Gastrocnemius medialis (tissue), 4 donors: Measurements from ENCODE around the gene OCA2. TPM values are rescaled to one million over a fixed set of nuclear protein-coding genes. Genes with fewer than 3 reads are reported as not detected.

Experiments used
- ATAC-seq, 2 donors: fragments of 150-250 bp; one replicate each; pipeline ENCODE4 v1.9.1; 2016
- DNase-seq, 2 donors: peaks; one replicate each; pipeline ENCODE4 v3.0.0-alpha.2; 2019
- H3K27ac ChIP-seq, 4 donors: fragments of 200-600 bp; sonication (generic); 1 replicate in 1 of 4; 2 replicates in 3 of 4; pipeline ENCODE4 v1.5.1; 2016 to 2018; ENCODE audit warnings: mild to moderate bottlenecking in 2 of 4, moderate library complexity in 1 of 4
- H3K27me3 ChIP-seq, 3 donors: fragments of 200-600 bp; sonication (generic) in 2 of 3; 1 replicate in 1 of 3; 2 replicates in 2 of 3; pipeline versions ENCODE4 v1.5.1 to v1.6.0; 2016 to 2019; ENCODE audit warnings: mild to moderate bottlenecking in 1 of 3, moderate library complexity in 1 of 3
- H3K36me3 ChIP-seq, 2 donors: fragments of 200-600 bp; sonication (generic) in 1 of 2; one replicate each; pipeline ENCODE4 v1.5.1; 2017 to 2018
- H3K4me1 ChIP-seq, 2 donors: fragments of 200-600 bp; sonication (generic) in 1 of 2; one replicate each; pipeline ENCODE4 v1.5.1; 2016 to 2017; ENCODE audit warnings: mild to moderate bottlenecking in 2 of 2
- H3K4me3 ChIP-seq, 4 donors: fragments of 200-600 bp; sonication (generic) in 3 of 4; 1 replicate in 1 of 4; 2 replicates in 3 of 4; pipeline ENCODE4 v1.5.1; 2016 to 2019; ENCODE audit warnings: mild to moderate bottlenecking in 2 of 4
- H3K9me3 ChIP-seq, 3 donors: fragments of 200-600 bp; sonication (generic) in 2 of 3; 1 replicate in 1 of 3; 2 replicates in 2 of 3; pipeline ENCODE4 v1.5.1; 2016 to 2019
- CTCF ChIP-seq, 5 experiments: fragments of 450-650 bp in 3 of 5; fragments of 200-600 bp in 2 of 5; sonication (generic) in 2 of 5; IDR thresholded peaks in 4 of 5; conservative IDR thresholded peaks in 1 of 5; 1 replicate in 4 of 5; 2 replicates in 1 of 5; pipeline ENCODE4 v1.5.1; 2016 to 2019; ENCODE audit warnings: antibody characterized with exemption in 5 of 5, mild to moderate bottlenecking in 3 of 5, moderate library complexity in 3 of 5
- POLR2A ChIP-seq, 2 donors: fragments of 450-650 bp; IDR thresholded peaks; one replicate each; pipeline ENCODE4 v1.6.1; 2017; ENCODE audit warnings: antibody characterized with exemption in 2 of 2, mild to moderate bottlenecking in 2 of 2, moderate library complexity in 2 of 2
- in situ Hi-C, 4 donors: fragments of 200-750 bp; cut with MboI; loops; one replicate each; pipeline versions ENCODE4 v1.15.0 to v1.8.0; 2017; ENCODE audit warnings: low sequenced_read_pairs in 4 of 4
- intact Hi-C: fragments of 100-400 bp; cut with DNase I; formaldehyde crosslinking; loops from one replicate; pipeline ENCODE4 v1.15.1; 2023; ENCODE audit warnings: low total_unique reads
- total RNA-seq, 4 donors: library from RNA; depleted of rRNA; stranded (reverse); fragments of >200 nt; gene quantifications; one replicate each; pipeline versions ENCODE4 v1.1.0 to v1.2.3, GENCODE V29; 2016

Gene OCA2
- total RNA-seq, 4 donors from 2014 or later = 0.16 to 0.63 (median 0.41) TPM; not detected in 1

DNA sequence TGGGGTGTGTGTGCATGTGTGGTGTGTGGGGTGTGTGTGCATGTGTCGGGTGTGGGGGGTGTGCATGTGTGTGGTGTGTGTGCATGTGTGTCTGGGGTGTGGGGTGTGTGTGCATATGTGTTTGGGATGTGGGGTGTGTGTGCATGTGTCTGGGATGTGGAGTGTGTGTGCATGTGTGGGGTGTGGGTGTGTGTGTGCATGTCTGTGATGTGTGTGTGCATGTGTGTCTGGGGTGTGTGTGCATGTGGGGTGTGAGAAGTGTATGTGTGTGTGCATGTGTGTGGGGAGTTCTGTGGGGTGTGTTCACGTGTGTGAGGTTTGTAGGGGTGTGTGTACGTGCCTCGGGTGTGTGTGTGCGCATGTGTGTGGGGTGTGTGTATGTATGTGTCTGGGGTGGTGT, 6.7 kb upstream of the OCA2 start:
- no peak for ATAC-seq
- H3K4me1 ChIP-seq = peaks cover 4 to 11% of the 10 kb centered on the region in 2 donors
- no peaks in the 10 kb centered on the region for H3K9me3 ChIP-seq
- no peak overlapping the region for H3K27ac ChIP-seq
- intact Hi-C loops (no loop called here), in situ Hi-C loops (no loop called here)
- no peaks in the 10 kb centered on the region for H3K36me3 ChIP-seq
- TF ChIP-seq POLR2A (IDR thresholded peaks at IDR 0.05) = no peak
- H3K4me3 ChIP-seq = no peak overlapping the region
- peaks cover 22 to 36% (median 23%) of the 10 kb centered on the region in 3 donors for H3K27me3 ChIP-seq
- no peak for DNase-seq

- no peak for TF ChIP-seq CTCF (IDR thresholded peaks at IDR 0.05 in 4 of 5, conservative IDR thresholded peaks at IDR 0.05 in 1 of 5)
- TF ChIP-seq POLR2A (IDR thresholded peaks at IDR 0.05) = no peak
- intact Hi-C loops = no loop called here
- no peak for DNase-seq
These were observed 6.2 kb upstream of the OCA2 start for GRCh38 chr15:28105224-28105791.

DNA sequence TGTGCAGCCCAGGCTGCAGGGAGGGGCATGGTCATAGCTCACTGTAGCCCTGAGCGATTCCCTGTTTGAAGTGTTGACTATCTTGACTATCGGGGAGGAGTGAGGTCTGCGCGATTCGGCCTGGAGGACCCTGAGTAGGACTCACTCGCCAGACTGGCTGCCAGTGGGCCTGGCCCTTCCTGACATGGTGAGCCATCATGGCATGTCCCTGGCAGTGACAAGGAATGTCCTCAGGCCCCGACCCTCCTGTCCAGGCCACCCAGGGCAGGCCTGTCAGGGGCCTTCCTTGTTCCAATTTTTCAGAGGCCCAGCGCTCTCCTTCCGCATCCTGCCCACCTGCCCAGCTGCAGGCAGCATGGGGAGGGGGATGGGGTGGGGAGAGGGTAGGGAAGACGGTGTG, 5.2 kb upstream of the OCA2 start:
- Histone ChIP-seq H3K27me3 (peaks cover 34 to 51% (median 36%) of the 10 kb centered on the region in 3 donors), H3K36me3 (no peaks in the 10 kb centered on the region), H3K9me3 (no peaks in the 10 kb centered on the region), H3K27ac (no peak overlapping the region), H3K4me3 (no peak overlapping the region), H3K4me1 (peaks cover 4 to 15% of the 10 kb centered on the region in 2 donors)
- intact Hi-C loops = no loop called here
- TF ChIP-seq POLR2A (IDR thresholded peaks at IDR 0.05) = no peak
- TF ChIP-seq CTCF (IDR thresholded peaks at IDR 0.05 in 4 of 5, conservative IDR thresholded peaks at IDR 0.05 in 1 of 5) = no peak
- in situ Hi-C loops = no loop called here
- ATAC-seq = no peak
- no peak for DNase-seq

More at GRCh38 chr15:28105224-28105791, 6.2 kb upstream of the OCA2 start:
- H3K9me3 ChIP-seq = no peaks in the 10 kb centered on the region
- no peak for ATAC-seq
- H3K36me3 ChIP-seq = no peaks in the 10 kb centered on the region
- H3K4me1 ChIP-seq = peaks cover 4 to 11% of the 10 kb centered on the region in 2 donors
- peaks cover 26 to 41% (median 26%) of the 10 kb centered on the region in 3 donors for H3K27me3 ChIP-seq
- no peak overlapping the region for H3K4me3 ChIP-seq
- no peak overlapping the region for H3K27ac ChIP-seq
- in situ Hi-C loops = no loop called here

DNA sequence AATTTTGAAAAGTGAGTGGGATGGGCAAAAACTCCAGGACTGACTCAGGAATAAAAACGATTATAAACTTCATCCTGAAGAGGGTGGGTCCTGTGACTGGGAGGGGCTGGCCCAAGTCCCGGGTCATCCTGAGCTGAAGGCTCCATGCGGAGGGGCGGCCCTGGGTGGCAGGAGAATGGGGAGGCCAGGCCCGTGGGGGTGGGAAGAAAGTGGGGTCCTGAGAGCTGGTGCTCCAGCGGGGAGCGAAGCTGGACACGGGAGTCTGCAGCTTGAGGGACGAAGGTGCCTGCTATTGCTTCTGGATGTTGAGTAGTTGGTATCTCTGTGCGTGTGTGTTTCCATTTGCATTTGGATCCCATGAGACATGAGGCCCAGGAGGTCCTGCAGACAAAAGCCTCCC, 4.7 kb upstream of the OCA2 start:
- H3K4me3 ChIP-seq = no peak overlapping the region
- TF ChIP-seq CTCF (IDR thresholded peaks at IDR 0.05 in 4 of 5, conservative IDR thresholded peaks at IDR 0.05 in 1 of 5) (no peak), POLR2A (IDR thresholded peaks at IDR 0.05) (no peak)
- H3K27me3 ChIP-seq = peaks cover 37 to 53% (median 41%) of the 10 kb centered on the region in 3 donors
- H3K27ac ChIP-seq = no peak overlapping the region
- ATAC-seq (no peak), DNase-seq (no peak)
- intact Hi-C loops = no loop called here
- H3K9me3 ChIP-seq = no peaks in the 10 kb centered on the region
- no peaks in the 10 kb centered on the region for H3K36me3 ChIP-seq
- peaks cover 4 to 19% of the 10 kb centered on the region in 2 donors for H3K4me1 ChIP-seq
- in situ Hi-C loops = no loop called here

DNA sequence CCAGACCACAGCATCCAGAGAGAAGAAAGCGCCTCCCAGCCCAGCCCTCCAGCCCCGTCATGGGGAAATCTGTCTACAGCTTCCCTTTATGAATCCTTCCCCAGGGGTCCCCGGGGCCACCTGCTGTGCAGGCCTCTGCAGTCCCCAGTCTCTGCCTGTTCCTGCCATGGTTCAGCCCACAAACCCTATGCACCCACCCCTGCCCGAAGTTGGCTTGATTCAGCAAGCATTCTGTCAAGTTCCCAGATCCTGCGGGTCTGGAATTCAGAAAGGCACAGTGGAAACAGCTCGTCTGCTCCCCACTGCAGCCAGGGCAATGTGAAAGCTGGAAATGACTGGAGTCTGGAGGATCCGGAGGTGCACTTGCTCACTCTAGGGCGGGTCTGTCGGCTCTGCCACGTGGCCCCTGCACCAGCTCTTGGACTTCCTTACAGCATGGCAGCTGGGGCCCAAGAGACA, 2.9 kb upstream of the OCA2 start:
- Histone ChIP-seq H3K27me3 (peaks cover 54 to 71% (median 59%) of the 10 kb centered on the region in 3 donors), H3K27ac (no peak overlapping the region)
- in situ Hi-C loops = no loop called here

More for the DNA sequence above, 2.9 kb upstream of the OCA2 start:
- no peaks in the 10 kb centered on the region for H3K36me3 ChIP-seq
- ATAC-seq = no peak
- H3K4me1 ChIP-seq = peaks cover 4 to 19% of the 10 kb centered on the region in 2 donors
- no peak overlapping the region for H3K4me3 ChIP-seq
- no peak for DNase-seq
- H3K9me3 ChIP-seq = no peaks in the 10 kb centered on the region
- TF ChIP-seq CTCF (IDR thresholded peaks at IDR 0.05 in 4 of 5, conservative IDR thresholded peaks at IDR 0.05 in 1 of 5) = no peak
- TF ChIP-seq POLR2A (IDR thresholded peaks at IDR 0.05) = no peak
- intact Hi-C loops = no loop called here
